WTC11 (cell line): ENCODE data around the gene CAV1.

Experiments
- AR ChIP-seq: fragments of 250-450 bp; sonication (Bioruptor Pico); IDR thresholded peaks from 2 replicates; pipeline ENCODE4 v1.9.0; 2021; ENCODE audit warnings: mild to moderate bottlenecking
- CBFB ChIP-seq: sonication (generic); formaldehyde crosslinking; IDR thresholded peaks from 2 replicates; pipeline ENCODE4 v1.8.1; 2022; ENCODE audit warnings: mild to moderate bottlenecking, low read depth, missing genetic modification reagents
- CREM ChIP-seq: sonication (generic); formaldehyde crosslinking; IDR thresholded peaks from 2 replicates; pipeline ENCODE4 v1.8.1; 2022; ENCODE audit warnings: mild to moderate bottlenecking, missing genetic modification reagents, moderate library complexity
- CTCF ChIP-seq: fragments of 200-600 bp; IDR thresholded peaks from 2 replicates; pipeline ENCODE4 v1.8.0; 2022; ENCODE audit warnings: antibody characterized with exemption
- E2F1 ChIP-seq: sonication (generic); formaldehyde crosslinking; IDR thresholded peaks from 2 replicates; pipeline ENCODE4 v1.8.0; 2022; ENCODE audit warnings: mild to moderate bottlenecking, missing genetic modification reagents
- MYBL2 ChIP-seq: sonication (generic); formaldehyde crosslinking; IDR thresholded peaks from 2 replicates; pipeline ENCODE4 v1.8.1; 2023; ENCODE audit warnings: mild to moderate bottlenecking, moderate library complexity, missing genetic modification reagents
- PRDM15 ChIP-seq: sonication (generic); formaldehyde crosslinking; IDR thresholded peaks from 2 replicates; pipeline ENCODE4 v1.8.0; 2022; ENCODE audit warnings: missing genetic modification reagents
- USF1 ChIP-seq: sonication (generic); formaldehyde crosslinking; IDR thresholded peaks from 2 replicates; pipeline ENCODE4 v1.8.0; 2022; ENCODE audit warnings: mild to moderate bottlenecking, missing genetic modification reagents

- no peak for TF ChIP-seq CTCF
- no peak for TF ChIP-seq CBFB (CRISPR knock-in tag)
- TF ChIP-seq E2F1 (CRISPR knock-in tag) = no peak
- TF ChIP-seq MYBL2 (CRISPR knock-in tag) = no peak
- TF ChIP-seq AR (CRISPR knock-in tag) = no peak
- TF ChIP-seq PRDM15 (CRISPR knock-in tag) = no peak
- TF ChIP-seq CREM (CRISPR knock-in tag) = no peak
- no peak for TF ChIP-seq USF1 (CRISPR knock-in tag)
Observed at GRCh38 chr7:116554911-116555310, 30.1 kb downstream of the CAV1 start.
